Motor neuron (in vitro differentiated cells): ENCODE data around the gene RFX2. TPM values are rescaled to one million over a fixed set of nuclear protein-coding genes. Genes with fewer than 3 reads are reported as not detected.

ENCODE experiments used
- ATAC-seq, 8 experiments: fragments of 200-7000 bp; cut with Tn5 transposase; replicated peaks in 6 of 8; 2 replicates each; pipeline ENCODE4 v1.8.0; 2021; ENCODE audit warnings: mild to moderate bottlenecking in 8 of 8, moderate library complexity in 8 of 8
- H3K27ac ChIP-seq, 2 donors: fragments of 250-450 bp; sonication (Bioruptor Pico); 2 replicates each; pipeline ENCODE4 v1.9.0; 2021; ENCODE audit warnings: antibody characterized with exemption in 2 of 2, mild to moderate bottlenecking in 2 of 2, moderate library complexity in 1 of 2
- H3K4me1 ChIP-seq, 2 donors: fragments of 250-450 bp; sonication (Bioruptor Pico); replicated peaks in 1 of 2; 2 replicates each; pipeline ENCODE4 v1.6.1; 2021; ENCODE audit warnings: antibody characterized with exemption in 2 of 2, mild to moderate bottlenecking in 2 of 2, moderate library complexity in 1 of 2
- H3K4me3 ChIP-seq, 5 donors: fragments of 250-450 bp; sonication (Bioruptor Pico); 2 replicates each; pipeline ENCODE4 v1.9.0; 2021; ENCODE audit warnings: antibody characterized with exemption in 5 of 5, mild to moderate bottlenecking in 5 of 5, moderate library complexity in 4 of 5
- whole genome bisulfite sequencing, 10 experiments: fragments of 450-650 bp; shearing (Covaris generic); methylation state at CpG; one replicate each; pipeline ENCODE4 v1.0.0; 2022; 5-methylcytosine and 5-hydroxymethylcytosine counted together
- in situ Hi-C, 9 experiments: fragments of 400-800 bp; cut with MboI; loops; one replicate each; pipeline ENCODE4 v1.15.0; 2021; ENCODE audit warnings: low sequenced_read_pairs in 9 of 9, low pct_unique_long_range_greater_than_20kb in 2 of 9; ENCODE audit not compliant: unreplicated experiment in 9 of 9
- total RNA-seq, 8 experiments: library from RNA; unstranded; fragments of 300-600 nt; gene quantifications; 2 replicates each; pipeline versions ENCODE4 v1.2.3 to v1.2.4, GENCODE V29; 2022

The RFX2 gene
- total RNA-seq, 8 experiments from 2014 or later = 1.4 to 23.2 (median 7.4) TPM

DNA sequence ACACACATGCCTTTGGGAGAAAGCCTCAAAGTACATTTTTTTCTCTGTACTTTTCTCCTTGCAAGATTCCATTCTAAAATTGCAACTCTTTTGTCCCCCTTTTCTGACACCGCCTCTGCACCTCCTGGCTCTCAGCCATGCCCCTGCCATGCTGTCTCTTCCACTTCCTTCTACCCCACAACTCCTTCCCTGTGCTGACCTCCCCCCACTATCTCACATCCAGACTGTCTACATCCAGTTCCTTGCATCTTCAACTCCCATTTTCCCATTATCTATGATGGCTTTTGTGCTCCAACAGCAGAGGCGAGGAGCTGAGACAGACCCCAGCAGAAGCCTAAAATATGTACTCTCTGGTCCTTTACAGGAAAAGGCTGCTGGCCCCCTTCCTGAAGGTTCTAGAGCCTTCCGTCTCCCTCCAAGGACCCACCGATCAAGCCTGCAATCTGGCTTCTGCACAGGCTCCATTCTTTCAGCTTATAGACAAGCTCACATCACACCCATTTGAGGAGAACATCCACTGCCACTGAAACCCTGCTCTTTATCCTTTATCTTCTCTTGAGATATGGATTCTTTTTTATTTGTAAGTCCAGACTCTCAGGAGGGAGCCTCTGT, 50.2 kb downstream of the RFX2 start:
- Histone ChIP-seq H3K4me1 (peaks cover 25 to 67% of the 10 kb centered on the region in 2 donors), H3K4me3 (no peak overlapping the region), H3K27ac (no peak overlapping the region)
- in situ Hi-C loops = no loop called here
- no peak for ATAC-seq
- WGBS, 10 experiments = 92 to 100% (median 100%) methylated on average over 1 to 4 of the region's 4 CpGs

DNA sequence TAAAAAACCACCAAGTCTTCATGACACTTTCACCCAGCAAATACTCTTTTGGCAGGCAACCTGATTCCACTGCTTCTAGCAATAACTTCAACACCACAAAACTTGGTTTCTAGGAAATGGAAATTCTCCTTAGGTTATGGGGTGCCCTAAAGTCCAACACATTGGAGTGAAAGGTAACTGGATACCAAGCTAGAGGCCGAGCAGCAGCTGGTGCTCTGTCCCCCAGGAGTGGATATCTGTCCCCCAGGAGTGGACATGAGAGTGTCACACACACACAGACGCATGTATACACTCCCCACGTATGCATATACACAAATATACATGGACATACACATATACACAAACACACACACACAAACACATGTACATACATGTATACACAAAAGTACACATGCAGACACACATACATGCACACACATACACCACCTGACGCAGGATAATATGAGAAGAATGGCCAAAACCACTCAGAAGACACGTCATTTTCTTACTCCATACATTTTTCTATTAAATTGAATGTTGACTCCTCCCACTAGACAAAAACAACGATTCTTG, 50.8 kb downstream of the RFX2 start:
- 8 to 100% (median 70%) methylated on average over 2 to 4 of the region's 6 CpGs; no CpG with 5 or more reads in 4 of the 10 experiments for WGBS, 10 experiments
- in situ Hi-C loops = no loop called here
- H3K4me3 ChIP-seq = no peak overlapping the region
- ATAC-seq = no peak
- H3K27ac ChIP-seq = no peak overlapping the region
- H3K4me1 ChIP-seq = peaks cover 21 to 61% of the 10 kb centered on the region in 2 donors

DNA sequence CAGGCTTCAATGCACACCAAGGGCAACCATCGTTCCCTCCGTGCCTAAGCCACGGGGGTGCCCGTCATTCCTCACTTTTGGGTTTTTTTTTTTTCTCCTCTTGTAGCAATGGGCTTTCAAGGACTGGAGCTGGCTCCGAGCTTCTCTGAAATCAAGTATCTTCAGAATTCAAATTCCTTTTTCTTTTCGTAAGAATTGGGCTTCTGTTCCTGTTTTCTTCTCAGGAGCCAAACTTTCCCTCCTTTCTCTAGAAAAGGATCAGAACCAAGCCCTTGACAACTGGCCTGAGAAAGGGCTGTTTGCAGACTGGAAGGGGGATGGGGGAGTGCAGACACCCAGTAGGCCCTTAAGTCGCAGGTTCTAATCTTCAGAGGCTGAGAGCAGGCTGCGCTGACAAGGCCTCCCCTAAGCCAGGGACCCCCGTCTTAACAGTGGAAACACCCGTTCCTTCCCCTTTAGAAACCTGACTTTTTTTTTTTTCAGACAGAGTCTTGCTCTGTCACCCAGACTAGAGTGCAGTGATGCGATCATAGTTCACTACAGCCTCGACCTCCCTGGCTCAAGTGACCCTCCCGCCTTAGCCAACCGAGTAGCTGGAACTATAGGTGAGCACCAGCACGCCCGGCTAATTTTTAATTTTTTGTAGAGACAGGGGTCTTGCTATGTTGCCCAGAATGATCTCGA, 51.6 kb downstream of the RFX2 start:
- in situ Hi-C loops = no loop called here
- Histone ChIP-seq H3K27ac (peak overlapping the region in 1 of 2 donors; percentile 82), H3K4me1 (peaks cover 21 to 53% of the 10 kb centered on the region in 2 donors), H3K4me3 (no peak overlapping the region)
- WGBS, 10 experiments = 43 to 100% (median 88%) methylated on average over 1 to 17 of the region's 17 CpGs
- no peak for ATAC-seq

DNA sequence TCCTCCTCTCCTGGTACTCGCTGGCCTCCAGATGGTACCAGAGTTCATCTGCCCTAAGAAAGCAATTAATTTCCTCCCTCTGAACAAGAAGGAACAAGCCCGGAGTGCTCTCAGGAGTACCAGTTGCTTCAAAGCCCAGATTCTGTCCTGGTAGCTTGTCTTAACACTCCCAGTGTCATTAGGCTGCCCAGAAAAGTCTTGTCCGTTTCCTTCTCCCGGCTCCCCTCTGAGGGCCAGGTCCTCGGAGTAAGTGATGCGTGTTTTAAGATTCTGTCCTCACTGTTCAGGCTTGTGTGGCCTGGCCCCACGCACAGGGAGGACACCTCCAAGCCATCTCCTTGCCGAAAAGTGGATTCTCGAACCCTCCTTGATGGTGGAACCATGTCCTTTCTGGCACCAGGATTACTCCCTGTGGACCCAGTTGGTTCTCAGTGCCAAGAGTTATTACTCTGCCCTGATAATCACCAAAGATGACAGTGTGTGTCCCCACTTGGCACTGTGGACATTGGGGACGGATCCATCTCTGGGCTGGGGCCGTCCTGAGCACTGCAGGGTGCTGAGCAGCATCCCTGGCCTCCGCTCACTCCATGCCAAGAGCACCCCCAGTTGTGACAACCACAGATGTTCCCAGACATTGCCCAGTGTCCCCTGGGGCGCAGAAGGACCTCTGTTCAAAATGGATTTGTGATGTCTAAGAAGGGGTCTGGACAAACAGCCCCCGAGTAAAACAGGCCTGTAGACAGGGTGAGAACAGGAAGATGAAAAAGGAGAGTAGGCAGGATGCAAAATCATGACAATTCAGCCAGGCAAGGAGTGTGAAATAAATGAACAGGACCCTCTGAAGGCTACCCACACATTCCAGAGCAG, 52.4 kb downstream of the RFX2 start:
- Histone ChIP-seq H3K27ac (peak overlapping the region; percentile 72 to 82), H3K4me3 (no peak overlapping the region), H3K4me1 (peaks cover 21 to 45% of the 10 kb centered on the region in 2 donors)
- WGBS, 10 experiments = 20 to 100% (median 82%) methylated on average over 1 to 10 of the region's 14 CpGs; no CpG with 5 or more reads in 1 of the 10 experiments
- ATAC-seq = no peak
- in situ Hi-C loops = no loop called here

DNA sequence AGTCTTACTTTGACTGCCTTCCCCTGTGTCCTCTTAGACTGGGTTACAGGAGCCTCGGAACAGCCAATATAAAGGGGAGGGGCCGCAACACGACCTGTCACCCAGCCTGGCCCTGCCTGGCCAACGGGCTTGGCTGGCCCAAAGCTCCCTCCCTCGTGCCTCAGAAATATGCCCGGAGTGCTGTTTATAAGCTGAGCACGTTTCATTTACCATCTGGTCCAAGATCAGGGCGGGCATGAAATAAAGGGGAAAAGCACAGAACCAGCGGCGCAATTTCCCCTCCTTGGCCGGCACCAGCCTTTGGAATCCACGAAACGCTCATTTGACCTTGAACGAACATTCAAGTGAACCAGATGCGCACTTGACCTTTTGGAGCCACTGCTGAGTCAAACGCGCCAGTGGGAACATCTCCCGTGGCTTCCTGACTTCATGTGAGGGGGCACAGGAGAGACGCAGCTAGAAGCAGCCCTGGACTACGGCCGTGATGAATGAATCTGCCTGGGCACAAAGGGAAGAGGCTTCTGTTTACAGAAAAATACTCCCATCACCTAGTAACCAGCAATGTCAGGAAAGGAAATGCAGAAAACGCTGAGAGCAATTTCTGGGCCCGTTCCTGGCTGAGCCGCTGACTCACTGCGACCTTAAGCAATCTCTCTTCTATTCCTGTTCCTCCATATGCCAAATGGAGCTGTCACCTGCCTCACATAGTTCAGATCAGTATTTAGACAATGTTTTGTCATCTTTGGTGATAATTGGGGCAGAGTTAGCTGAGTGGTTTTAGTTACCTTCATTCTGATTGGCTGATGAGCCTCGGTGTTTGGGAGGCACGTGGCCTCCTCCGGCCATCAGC, 53.3 kb downstream of the RFX2 start:
- ATAC-seq = peak; percentile 87 to 92 (median 89)
- 0 to 58% (median 39%) methylated on average over 1 to 22 of the region's 28 CpGs; no CpG with 5 or more reads in 1 of the 10 experiments for WGBS, 10 experiments
- peak overlapping the region in 1 of 5 donors; percentile 10 for H3K4me3 ChIP-seq
- H3K27ac ChIP-seq = peak overlapping the region; percentile 72 to 82
- in situ Hi-C loops = no loop called here
- H3K4me1 ChIP-seq = peaks cover 21 to 44% of the 10 kb centered on the region in 2 donors

DNA sequence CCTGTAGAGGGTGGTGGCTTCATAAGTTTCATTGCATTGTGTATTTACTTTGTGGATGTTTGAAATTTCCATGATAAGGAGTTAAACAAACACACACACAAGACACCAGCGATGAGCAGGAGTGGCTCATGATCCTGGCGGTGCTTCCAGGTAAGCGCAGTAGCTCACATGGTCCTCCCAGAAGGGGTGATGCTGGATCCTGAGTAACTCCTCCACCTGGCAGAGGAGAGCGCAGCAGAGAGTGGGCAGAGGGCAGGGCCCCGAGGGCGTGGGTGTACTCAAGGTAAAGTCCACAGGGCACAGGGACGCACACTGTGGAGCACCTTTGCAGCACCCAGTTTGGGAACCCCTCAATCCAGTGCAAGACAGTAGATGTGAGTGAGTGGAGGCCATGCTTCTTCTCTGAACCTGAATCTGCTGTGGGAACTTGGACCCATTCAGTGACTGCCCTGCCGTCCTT, 54.0 kb downstream of the RFX2 start:
- in situ Hi-C loops = no loop called here
- Histone ChIP-seq H3K4me1 (peaks cover 21 to 44% of the 10 kb centered on the region in 2 donors), H3K4me3 (no peak overlapping the region), H3K27ac (peak overlapping the region; percentile 72 to 82)
- WGBS, 10 experiments = 73 to 100% (median 100%) methylated on average over 1 to 4 of the region's 8 CpGs; no CpG with 5 or more reads in 5 of the 10 experiments
- ATAC-seq = no peak

DNA sequence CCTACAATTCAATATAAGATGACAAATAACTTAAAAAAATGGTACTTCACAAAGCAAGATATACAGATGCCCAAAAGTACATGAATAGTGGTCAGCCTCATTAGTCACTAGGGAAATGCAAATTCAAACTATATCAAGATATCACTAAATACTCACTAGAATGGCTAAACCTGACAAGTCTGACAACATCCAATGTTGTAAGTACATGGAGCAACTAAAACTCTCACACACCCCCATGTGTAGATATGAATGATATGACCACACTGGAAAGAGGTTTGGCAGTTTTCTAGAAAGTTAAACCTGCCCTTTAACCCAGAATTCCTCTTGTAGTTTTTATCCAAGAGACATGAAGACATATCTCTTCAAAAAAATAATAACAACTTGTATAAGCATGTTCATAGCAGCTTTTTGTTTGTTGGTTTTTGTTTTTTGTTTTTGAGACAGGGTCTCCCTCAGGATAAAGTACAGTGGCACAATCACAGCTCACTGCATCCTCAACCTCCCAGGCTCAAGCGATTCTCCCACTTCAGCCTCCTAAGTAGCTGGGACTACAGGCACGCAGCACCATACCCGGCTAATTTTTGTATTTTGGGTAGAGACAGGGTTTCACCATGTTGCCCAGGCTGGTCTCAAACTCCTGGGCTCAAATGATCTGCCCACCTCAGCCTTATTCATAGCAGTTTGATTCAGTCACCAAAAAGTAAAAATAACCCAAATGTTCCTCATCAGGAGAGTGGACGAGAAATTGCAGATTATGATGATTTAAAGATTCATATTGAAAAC, 55.1 kb downstream of the RFX2 start:
- Histone ChIP-seq H3K27ac (no peak overlapping the region), H3K4me3 (no peak overlapping the region), H3K4me1 (peaks cover 21 to 39% of the 10 kb centered on the region in 2 donors)
- 75 to 96% (median 88%) methylated on average over 1 to 4 of the region's 4 CpGs; no CpG with 5 or more reads in 1 of the 10 experiments for WGBS, 10 experiments
- ATAC-seq = no peak
- in situ Hi-C loops = no loop called here

DNA sequence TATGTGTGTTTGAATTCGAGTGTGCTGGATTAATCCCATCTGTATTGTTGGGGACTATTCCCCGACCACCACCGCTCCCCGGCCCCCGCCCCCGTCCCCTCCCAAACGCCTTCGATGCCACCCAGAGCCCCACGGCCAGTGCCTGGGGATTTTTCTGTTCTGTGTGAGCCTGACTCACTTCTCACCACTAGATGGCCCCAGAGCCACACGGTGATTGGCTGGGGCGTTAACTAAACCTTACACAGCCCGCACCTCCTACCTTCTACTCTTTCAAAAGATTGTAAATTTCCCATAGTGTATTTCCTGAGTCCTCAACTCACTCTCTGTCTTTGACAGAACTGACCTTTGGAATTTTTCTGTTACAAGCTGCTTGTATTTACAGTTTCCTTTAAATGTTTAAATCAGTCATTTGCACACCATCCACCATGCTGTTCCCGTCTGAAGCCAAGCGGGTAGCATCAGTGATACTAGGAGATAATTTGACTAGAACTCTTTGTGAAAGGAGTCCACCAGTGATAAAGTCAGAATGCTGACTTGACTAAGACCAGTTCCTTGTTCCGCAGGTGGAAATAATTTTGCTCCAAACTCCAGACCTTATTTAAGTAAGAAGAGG, 61.4 kb downstream of the RFX2 start:
- Histone ChIP-seq H3K4me3 (peak overlapping the region in 3 of 5 donors; percentile 10 to 26 (median 25)), H3K4me1 (peaks cover 0 to 8% of the 10 kb centered on the region in 2 donors), H3K27ac (no peak overlapping the region)
- in situ Hi-C loops = loop anchor here in 3 of 9 experiments (10.0 to 25.0 kb wide), 2 partner anchors 76 to 813 kb away; no protein-coding TSS in a partner anchor
- peak; percentile 98 to 100 (median 99) for ATAC-seq
- WGBS, 10 experiments = 36 to 100% (median 71%) methylated on average over 1 to 9 of the region's 15 CpGs; no CpG with 5 or more reads in 2 of the 10 experiments

DNA sequence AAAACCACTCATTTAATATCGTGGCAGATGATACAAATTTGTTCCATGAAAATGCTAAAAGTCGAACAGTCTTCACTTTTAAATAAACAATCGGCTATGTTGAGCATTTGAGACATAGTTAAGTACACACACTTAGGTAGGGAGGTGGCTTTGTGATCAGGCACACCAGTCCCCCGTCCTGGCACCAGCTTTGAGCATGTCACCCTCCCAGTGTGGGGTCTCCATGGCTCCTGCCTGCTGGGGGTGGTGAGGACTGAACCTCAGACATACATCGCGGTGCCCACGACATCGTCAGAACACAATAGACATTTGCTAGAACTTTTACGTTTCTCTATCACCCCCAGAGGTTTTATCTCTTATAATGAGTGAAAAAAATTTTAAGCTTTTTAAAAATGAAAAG, 62.0 kb downstream of the RFX2 start:
- WGBS, 10 experiments = 13 to 50% (median 31%) methylated on average over 3 to 9 of the region's 9 CpGs; no CpG with 5 or more reads in 1 of the 10 experiments
- in situ Hi-C loops = loop anchor here in 3 of 9 experiments (10.0 to 25.0 kb wide), 2 partner anchors 76 to 814 kb away; no protein-coding TSS in a partner anchor
- peak in 5 of 8 experiments; percentile 44 to 60 (median 49) for ATAC-seq
- peaks cover 0 to 8% of the 10 kb centered on the region in 2 donors for H3K4me1 ChIP-seq
- no peak overlapping the region for H3K27ac ChIP-seq
- peak overlapping the region in 3 of 5 donors; percentile 10 to 26 (median 25) for H3K4me3 ChIP-seq

DNA sequence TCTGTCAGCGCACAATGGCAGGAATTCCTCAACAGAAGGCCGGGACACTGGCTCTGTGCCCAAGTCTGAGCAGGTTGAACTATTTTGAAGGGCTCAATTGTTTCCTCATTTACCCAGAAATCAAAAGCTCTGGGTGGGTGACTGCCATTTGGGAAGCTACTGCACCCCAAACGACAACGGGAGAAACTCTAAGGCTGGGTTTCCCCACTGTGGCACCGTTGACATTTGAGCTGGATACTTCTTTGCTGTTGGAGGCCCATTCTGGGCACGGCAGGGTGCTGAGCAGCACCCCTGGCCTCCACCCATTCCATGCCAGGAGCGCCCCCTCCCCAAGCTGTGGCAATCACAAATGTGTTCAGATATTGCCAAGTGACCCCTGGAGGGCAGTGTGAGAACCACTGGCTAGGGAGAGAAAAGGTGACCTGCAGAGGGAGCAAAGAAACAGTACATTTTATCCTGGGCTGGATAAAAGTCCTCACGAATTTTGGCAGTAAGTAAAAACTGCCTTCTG, 62.5 kb downstream of the RFX2 start:
- Histone ChIP-seq H3K4me3 (no peak overlapping the region), H3K27ac (no peak overlapping the region), H3K4me1 (peaks cover 0 to 8% of the 10 kb centered on the region in 2 donors)
- 30 to 92% (median 59%) methylated on average over 1 to 8 of the region's 8 CpGs; no CpG with 5 or more reads in 2 of the 10 experiments for whole genome bisulfite sequencing, 10 experiments
- in situ Hi-C loops = loop anchor here in 3 of 9 experiments (10.0 to 25.0 kb wide), 2 partner anchors 77 to 815 kb away; no protein-coding TSS in a partner anchor
- ATAC-seq = peak in 6 of 8 experiments; percentile 56 to 73 (median 60)
